ENCODE measurements around the gene ITGA8. TPM values are rescaled to one million over a fixed set of nuclear protein-coding genes. Genes with fewer than 3 reads are reported as not detected.

The ITGA8 gene
- total and polyA plus RNA-seq, 2 of the 13 experiments (the other 11 are each of a cell fraction or from before 2014, with no cell fraction given), result not detected

DNA sequence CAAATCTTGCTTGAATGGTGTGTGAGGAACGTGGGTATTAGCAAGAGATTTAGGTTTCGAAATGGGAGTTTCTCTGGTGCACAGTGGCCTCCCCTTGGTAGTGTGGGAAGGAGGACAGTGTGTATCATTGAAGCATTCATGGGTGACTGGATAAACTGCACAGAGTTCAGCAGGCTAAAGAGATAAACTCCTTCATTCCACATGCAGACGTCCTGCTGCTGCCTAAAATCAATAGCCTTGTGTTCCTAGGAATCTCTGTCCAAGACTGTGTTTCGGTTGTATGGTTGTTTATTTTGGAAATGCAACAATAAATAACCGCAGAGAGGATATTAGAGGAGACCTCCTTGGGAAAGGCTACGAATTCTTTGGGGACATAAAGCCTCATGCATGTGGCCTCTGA, 247.7 kb downstream of the ITGA8 start:
- POLR2A ChIA-PET, result no interaction called here
- intact Hi-C loops (cut with micrococcal nuclease; ENCODE audit: unreplicated experiment) (no loop called here), in situ Hi-C loops (cut with HindIII; ENCODE audit: extremely low pct_ligation_motif_present, low pct_unique_long_range_greater_than_20kb) (no loop called here)
- H3K9me3 ChIP-seq (ENCODE audit: low read length), result no peaks in the 10 kb centered on the region
- H3K4me1 ChIP-seq (ENCODE audit: insufficient read depth, low read length), result no peaks in the 10 kb centered on the region
- no peak overlapping the region for H3K4me3 ChIP-seq (replicated peaks in 1 of 3; ENCODE audit: insufficient read depth in 1 of 3, low read depth in 2 of 3, low read length in 3 of 3)
- no peak for ATAC-seq
- peaks cover 5 to 27% of the 10 kb centered on the region in 2 experiments; a peak in 4 of 5 replicates for H3K27me3 ChIP-seq (ENCODE audit: control insufficient read depth in 1 of 2, insufficient read depth in 2 of 2, low read length in 2 of 2)
- DNase-seq (ENCODE audit: low spot score), result no peak
- H4K20me1 ChIP-seq (ENCODE audit: insufficient read depth, low read length), result no peaks in the 10 kb centered on the region
- no peak for FAIRE-seq
- no peak overlapping the region for H3K4me2 ChIP-seq (ENCODE audit: low read depth, low read length)
- no peaks in the 10 kb centered on the region for H3K79me2 ChIP-seq (ENCODE audit: insufficient read depth, low read length)
- CTCF ChIA-PET (ENCODE audit: low intra/inter-chr PET ratio, low total read pairs), result no interaction called here
- BruUV-seq (replicated peaks), result no TSS peak
- TF ChIP-seq EZH2 (conservative IDR thresholded peaks at IDR 0.05; ENCODE audit: low read depth, low read length) (no peak), BHLHE40 (IDR thresholded peaks at IDR 0.05; ENCODE audit: low read length) (no peak), SP1 (IDR thresholded peaks at IDR 0.05) (no peak), SP1 (CRISPR knock-in tag; IDR thresholded peaks at IDR 0.05) (no peak)
- TF ChIP-seq, protein P1, sequence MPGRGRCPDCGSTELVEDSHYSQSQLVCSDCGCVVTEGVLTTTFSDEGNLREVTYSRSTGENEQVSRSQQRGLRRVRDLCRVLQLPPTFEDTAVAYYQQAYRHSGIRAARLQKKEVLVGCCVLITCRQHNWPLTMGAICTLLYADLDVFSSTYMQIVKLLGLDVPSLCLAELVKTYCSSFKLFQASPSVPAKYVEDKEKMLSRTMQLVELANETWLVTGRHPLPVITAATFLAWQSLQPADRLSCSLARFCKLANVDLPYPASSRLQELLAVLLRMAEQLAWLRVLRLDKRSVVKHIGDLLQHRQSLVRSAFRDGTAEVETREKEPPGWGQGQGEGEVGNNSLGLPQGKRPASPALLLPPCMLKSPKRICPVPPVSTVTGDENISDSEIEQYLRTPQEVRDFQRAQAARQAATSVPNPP (CRISPR knock-in tag; IDR thresholded peaks at IDR 0.05), result no peak
- H3K36me3 ChIP-seq (replicated peaks in 1 of 2; ENCODE audit: control insufficient read depth in 1 of 2, insufficient read depth in 2 of 2, low read length in 2 of 2), result no peaks in the 10 kb centered on the region
- WGBS (ENCODE audit: low lambda C conversion rate), result 2% methylated on average over 6 of the region's 6 CpGs
- H3K9ac ChIP-seq (ENCODE audit: insufficient read depth, low read depth, low read length), result no peak overlapping the region
- no peak overlapping the region for H3K27ac ChIP-seq (ENCODE audit: extremely low read length, insufficient read depth, low read length)
- no peak overlapping the region for H2AFZ ChIP-seq (ENCODE audit: low read length)

DNA sequence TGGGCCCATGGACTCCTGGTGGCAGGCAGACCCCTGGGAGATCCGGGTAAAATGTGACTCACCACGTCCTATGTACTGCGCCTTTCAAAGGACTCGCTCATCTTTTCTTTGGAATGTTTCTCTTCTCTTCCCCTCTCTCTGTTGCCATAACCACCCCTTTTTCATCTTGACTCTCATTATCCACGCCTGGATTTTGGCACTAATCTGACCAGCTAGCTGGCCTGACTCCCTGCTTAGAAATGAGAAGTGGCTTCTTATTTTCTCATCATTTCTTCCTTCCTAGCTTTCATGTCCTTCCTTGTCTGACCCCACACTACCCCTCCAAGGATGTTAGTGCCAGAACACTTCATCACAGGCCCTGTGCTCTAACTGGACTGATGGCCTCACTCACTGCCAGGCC, 250.6 kb downstream of the ITGA8 start:
- Histone ChIP-seq H4K20me1 (ENCODE audit: insufficient read depth, low read length) (no peaks in the 10 kb centered on the region), H3K4me2 (ENCODE audit: low read depth, low read length) (no peak overlapping the region), H3K9ac (ENCODE audit: insufficient read depth, low read depth, low read length) (no peak overlapping the region), H3K27ac (ENCODE audit: extremely low read length, insufficient read depth, low read length) (no peak overlapping the region), H3K9me3 (ENCODE audit: low read length) (no peaks in the 10 kb centered on the region), H2AFZ (ENCODE audit: low read length) (no peak overlapping the region), H3K79me2 (ENCODE audit: insufficient read depth, low read length) (no peaks in the 10 kb centered on the region), H3K27me3 (ENCODE audit: control insufficient read depth in 1 of 2, insufficient read depth in 2 of 2, low read length in 2 of 2) (peaks cover 5 to 25% of the 10 kb centered on the region in 2 experiments; a peak in 4 of 5 replicates), H3K4me3 (replicated peaks in 1 of 3; ENCODE audit: insufficient read depth in 1 of 3, low read depth in 2 of 3, low read length in 3 of 3) (no peak overlapping the region), H3K36me3 (replicated peaks in 1 of 2; ENCODE audit: control insufficient read depth in 1 of 2, insufficient read depth in 2 of 2, low read length in 2 of 2) (no peaks in the 10 kb centered on the region), H3K4me1 (ENCODE audit: insufficient read depth, low read length) (no peaks in the 10 kb centered on the region)
- ATAC-seq (no peak), DNase-seq (ENCODE audit: low spot score) (no peak), FAIRE-seq (no peak)
- ChIA-PET POLR2A (no interaction called here), CTCF (ENCODE audit: low intra/inter-chr PET ratio, low total read pairs) (no interaction called here)
- intact Hi-C loops (cut with micrococcal nuclease; ENCODE audit: unreplicated experiment) (no loop called here), in situ Hi-C loops (cut with HindIII; ENCODE audit: extremely low pct_ligation_motif_present, low pct_unique_long_range_greater_than_20kb) (no loop called here)
- WGBS (ENCODE audit: low lambda C conversion rate), result 52% methylated on average over 5 of the region's 5 CpGs
- no TSS peak for BruUV-seq (replicated peaks)
- TF ChIP-seq BHLHE40 (IDR thresholded peaks at IDR 0.05; ENCODE audit: low read length) (no peak), STAT5B (CRISPR knock-in tag; IDR thresholded peaks at IDR 0.05) (no peak), ZNF839 (CRISPR knock-in tag; IDR thresholded peaks at IDR 0.05; ENCODE audit: borderline replicate concordance) (no peak), NFE2 (CRISPR knock-in tag; IDR thresholded peaks at IDR 0.05) (no peak)
- TF ChIP-seq, protein P2, sequence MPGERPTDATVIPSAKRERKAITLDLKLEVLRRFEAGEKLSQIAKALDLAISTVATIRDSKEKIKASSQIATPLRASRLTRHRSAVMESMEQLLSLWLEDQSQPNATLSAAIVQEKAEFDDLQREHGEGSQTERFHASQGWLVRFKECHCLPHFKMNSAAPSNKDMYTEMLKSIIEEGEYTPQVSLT (CRISPR knock-in tag; IDR thresholded peaks at IDR 0.05; ENCODE audit: borderline replicate concordance, low read depth), result no peak
- TF ChIP-seq, protein P3, sequence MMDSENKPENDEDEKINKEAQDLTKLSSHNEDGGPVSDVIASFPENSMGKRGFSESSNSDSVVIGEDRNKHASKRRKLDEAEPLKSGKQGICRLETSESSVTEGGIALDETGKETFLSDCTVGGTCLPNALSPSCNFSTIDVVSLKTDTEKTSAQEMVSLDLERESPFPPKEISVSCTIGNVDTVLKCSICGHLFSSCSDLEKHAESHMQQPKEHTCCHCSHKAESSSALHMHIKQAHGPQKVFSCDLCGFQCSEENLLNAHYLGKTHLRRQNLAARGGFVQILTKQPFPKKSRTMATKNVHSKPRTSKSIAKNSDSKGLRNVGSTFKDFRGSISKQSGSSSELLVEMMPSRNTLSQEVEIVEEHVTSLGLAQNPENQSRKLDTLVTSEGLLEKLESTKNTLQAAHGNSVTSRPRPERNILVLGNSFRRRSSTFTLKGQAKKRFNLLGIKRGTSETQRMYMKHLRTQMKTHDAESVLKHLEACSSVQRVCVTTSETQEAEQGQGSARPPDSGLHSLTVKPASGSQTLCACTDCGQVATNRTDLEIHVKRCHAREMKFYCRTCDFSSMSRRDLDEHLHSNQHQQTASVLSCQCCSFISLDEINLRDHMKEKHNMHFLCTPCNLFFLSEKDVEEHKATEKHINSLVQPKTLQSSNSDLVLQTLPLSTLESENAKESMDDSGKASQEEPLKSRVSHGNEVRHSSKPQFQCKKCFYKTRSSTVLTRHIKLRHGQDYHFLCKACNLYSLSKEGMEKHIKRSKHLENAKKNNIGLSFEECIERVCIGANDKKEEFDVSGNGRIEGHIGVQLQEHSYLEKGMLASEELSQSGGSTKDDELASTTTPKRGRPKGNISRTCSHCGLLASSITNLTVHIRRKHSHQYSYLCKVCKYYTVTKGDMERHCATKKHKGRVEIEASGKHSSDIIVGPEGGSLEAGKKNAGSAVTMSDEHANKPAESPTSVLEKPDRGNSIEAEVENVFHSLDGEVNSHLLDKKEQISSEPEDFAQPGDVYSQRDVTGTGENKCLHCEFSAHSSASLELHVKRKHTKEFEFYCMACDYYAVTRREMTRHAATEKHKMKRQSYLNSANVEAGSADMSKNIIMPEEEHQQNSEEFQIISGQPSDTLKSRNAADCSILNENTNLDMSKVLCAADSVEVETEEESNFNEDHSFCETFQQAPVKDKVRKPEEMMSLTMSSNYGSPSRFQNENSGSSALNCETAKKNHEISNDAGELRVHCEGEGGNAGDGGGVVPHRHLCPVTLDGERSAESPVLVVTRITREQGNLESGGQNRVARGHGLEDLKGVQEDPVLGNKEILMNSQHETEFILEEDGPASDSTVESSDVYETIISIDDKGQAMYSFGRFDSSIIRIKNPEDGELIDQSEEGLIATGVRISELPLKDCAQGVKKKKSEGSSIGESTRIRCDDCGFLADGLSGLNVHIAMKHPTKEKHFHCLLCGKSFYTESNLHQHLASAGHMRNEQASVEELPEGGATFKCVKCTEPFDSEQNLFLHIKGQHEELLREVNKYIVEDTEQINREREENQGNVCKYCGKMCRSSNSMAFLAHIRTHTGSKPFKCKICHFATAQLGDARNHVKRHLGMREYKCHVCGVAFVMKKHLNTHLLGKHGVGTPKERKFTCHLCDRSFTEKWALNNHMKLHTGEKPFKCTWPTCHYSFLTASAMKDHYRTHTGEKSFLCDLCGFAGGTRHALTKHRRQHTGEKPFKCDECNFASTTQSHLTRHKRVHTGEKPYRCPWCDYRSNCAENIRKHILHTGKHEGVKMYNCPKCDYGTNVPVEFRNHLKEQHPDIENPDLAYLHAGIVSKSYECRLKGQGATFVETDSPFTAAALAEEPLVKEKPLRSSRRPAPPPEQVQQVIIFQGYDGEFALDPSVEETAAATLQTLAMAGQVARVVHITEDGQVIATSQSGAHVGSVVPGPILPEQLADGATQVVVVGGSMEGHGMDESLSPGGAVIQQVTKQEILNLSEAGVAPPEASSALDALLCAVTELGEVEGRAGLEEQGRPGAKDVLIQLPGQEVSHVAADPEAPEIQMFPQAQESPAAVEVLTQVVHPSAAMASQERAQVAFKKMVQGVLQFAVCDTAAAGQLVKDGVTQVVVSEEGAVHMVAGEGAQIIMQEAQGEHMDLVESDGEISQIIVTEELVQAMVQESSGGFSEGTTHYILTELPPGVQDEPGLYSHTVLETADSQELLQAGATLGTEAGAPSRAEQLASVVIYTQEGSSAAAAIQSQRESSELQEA (CRISPR knock-in tag; IDR thresholded peaks at IDR 0.05; ENCODE audit: not compliant biosample characterization), result no peak

Measured in HepG2 (cell line).